ENCODE data around the gene MLXIPL.
A peak's percentile ranks its signal among the peaks of the same experiment; 100 is the strongest.
"Not testable (repeated sequence)": the region's sequence is repeated elsewhere in the genome, so short reads cannot be mapped to it uniquely, and the experiment has no call there.

The MLXIPL gene

GRCh38 chr7:73612598-73613269, 11.6 kb downstream of the MLXIPL start:
- DNase-seq, result no peak

GRCh38 chr7:73611017-73611555, 13.2 kb downstream of the MLXIPL start:
- no peak for DNase-seq

GRCh38 chr7:73610105-73610504, 14.2 kb downstream of the MLXIPL start:
- no peak for DNase-seq

GRCh38 chr7:73607692-73607983, 16.7 kb downstream of the MLXIPL start:
- DNase-seq, result not testable (repeated sequence)

GRCh38 chr7:73606801-73607691, 17.3 kb downstream of the MLXIPL start:
- peak; percentile 48 to 68 for DNase-seq

- DNase-seq, result no peak
These were observed 18.6 kb downstream of the MLXIPL start for GRCh38 chr7:73605601-73606220.

GRCh38 chr7:73602721-73603651, 21.3 kb downstream of the MLXIPL start:
- no peak for DNase-seq

GRCh38 chr7:73599916-73600315, 24.4 kb downstream of the MLXIPL start:
- no peak for DNase-seq

- DNase-seq, result no peak
These were observed 25.0 kb downstream of the MLXIPL start for GRCh38 chr7:73599151-73599882.

- no peak for DNase-seq
These were observed 26.1 kb downstream of the MLXIPL start for GRCh38 chr7:73597978-73598782.

GRCh38 chr7:73596191-73597065, 27.9 kb downstream of the MLXIPL start:
- DNase-seq, result no peak

GRCh38 chr7:73595358-73595757, 29.0 kb downstream of the MLXIPL start:
- no peak for DNase-seq

- no peak for DNase-seq
These were observed 30.9 kb downstream of the MLXIPL start for GRCh38 chr7:73593207-73594045.

GRCh38 chr7:73586911-73587310, 37.4 kb downstream of the MLXIPL start:
- DNase-seq, result no peak

GRCh38 chr7:73585196-73585595, 39.1 kb downstream of the MLXIPL start:
- DNase-seq, result no peak

GRCh38 chr7:73582664-73583202, 41.6 kb downstream of the MLXIPL start:
- DNase-seq, result no peak

- DNase-seq, result not testable (repeated sequence)
These were observed 43.3 kb downstream of the MLXIPL start for GRCh38 chr7:73581006-73581405.

- DNase-seq, result peak; percentile 99
These were observed 45.8 kb downstream of the MLXIPL start, which contains the start of gene TBL2 for GRCh38 chr7:73578342-73579128. TSS of gene TBL2 (minus strand) at chr7:73578579. CDS start at chr7:73578549, 30 bp downstream.
